Measurements from ENCODE around the gene EPHB2. TPM values are rescaled to one million over a fixed set of nuclear protein-coding genes. Genes with fewer than 3 reads are reported as not detected.

The EPHB2 gene
- total RNA-seq, 1 donor from 2014 or later: 40.3 TPM

DNA sequence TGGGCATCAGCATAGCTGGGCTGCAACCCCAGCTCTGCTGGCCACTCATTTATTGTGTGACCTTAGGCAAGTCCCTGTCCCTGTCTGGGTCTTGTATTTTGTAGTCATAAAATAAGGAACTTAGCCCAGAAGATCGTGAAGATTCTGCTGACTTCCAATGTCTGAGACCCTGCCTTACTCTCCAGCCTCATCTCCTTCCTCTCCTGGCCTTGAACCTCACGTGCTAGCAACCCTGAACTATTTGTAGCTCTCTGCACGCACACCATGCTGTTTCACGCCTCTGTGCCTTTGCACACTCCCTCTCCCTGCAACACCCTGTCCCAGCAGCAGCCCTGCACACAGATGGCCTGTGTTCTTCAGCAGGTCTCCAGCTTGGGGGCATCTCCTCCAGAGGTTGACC lies 140.9 kb downstream of the EPHB2 start:
- TF ChIP-seq, protein P1, sequence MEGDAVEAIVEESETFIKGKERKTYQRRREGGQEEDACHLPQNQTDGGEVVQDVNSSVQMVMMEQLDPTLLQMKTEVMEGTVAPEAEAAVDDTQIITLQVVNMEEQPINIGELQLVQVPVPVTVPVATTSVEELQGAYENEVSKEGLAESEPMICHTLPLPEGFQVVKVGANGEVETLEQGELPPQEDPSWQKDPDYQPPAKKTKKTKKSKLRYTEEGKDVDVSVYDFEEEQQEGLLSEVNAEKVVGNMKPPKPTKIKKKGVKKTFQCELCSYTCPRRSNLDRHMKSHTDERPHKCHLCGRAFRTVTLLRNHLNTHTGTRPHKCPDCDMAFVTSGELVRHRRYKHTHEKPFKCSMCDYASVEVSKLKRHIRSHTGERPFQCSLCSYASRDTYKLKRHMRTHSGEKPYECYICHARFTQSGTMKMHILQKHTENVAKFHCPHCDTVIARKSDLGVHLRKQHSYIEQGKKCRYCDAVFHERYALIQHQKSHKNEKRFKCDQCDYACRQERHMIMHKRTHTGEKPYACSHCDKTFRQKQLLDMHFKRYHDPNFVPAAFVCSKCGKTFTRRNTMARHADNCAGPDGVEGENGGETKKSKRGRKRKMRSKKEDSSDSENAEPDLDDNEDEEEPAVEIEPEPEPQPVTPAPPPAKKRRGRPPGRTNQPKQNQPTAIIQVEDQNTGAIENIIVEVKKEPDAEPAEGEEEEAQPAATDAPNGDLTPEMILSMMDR (conservative IDR thresholded peaks at IDR 0.05): no peak
- DNase-seq (ENCODE audit: extremely low spot score, unreplicated experiment): no peak
- Mint-ChIP-seq H3K27ac (no peak overlapping the region), H3K4me3 (no peak overlapping the region), H3K27me3 (no peaks in the 10 kb centered on the region), H3K9me3 (no peaks in the 10 kb centered on the region), H3K36me3 (peaks cover 3% of the 10 kb centered on the region), H3K4me1 (ENCODE audit: unreplicated experiment) (peaks cover 45% of the 10 kb centered on the region)

DNA sequence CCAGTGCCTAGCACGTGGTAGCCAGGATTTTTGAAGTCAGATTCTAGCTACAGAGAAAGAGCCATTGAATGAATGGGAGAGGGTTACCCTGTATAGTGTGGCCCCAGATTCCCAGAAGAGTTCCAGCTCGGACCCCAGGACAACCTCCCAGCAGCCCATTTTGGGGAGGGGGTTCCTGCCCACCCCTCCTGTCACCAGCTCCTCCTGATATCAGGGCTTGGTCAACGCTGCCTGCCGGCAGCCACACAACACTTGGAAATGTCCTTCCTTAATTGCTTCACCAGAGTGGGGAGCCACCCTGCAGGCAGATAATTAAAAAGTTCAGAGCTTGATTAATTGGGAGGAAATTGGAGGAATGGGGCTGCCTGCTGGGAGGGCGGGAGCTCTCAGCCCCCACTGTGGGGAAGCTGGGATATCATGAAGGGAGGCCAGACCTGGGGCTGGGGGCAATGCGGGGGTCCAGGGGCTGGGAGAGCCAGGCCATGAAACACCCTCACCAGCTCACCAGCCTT lies 141.6 kb downstream of the EPHB2 start:
- no peak overlapping the region for H3K27ac Mint-ChIP-seq
- TF ChIP-seq, protein P1 (conservative IDR thresholded peaks at IDR 0.05): no peak
- H3K4me3 Mint-ChIP-seq: no peak overlapping the region
- H3K27me3 Mint-ChIP-seq: no peaks in the 10 kb centered on the region
- peaks cover 38% of the 10 kb centered on the region for H3K4me1 Mint-ChIP-seq (ENCODE audit: unreplicated experiment)
- no peaks in the 10 kb centered on the region for H3K9me3 Mint-ChIP-seq
- H3K36me3 Mint-ChIP-seq: peaks cover 3% of the 10 kb centered on the region
- DNase-seq (ENCODE audit: extremely low spot score, unreplicated experiment): no peak

DNA sequence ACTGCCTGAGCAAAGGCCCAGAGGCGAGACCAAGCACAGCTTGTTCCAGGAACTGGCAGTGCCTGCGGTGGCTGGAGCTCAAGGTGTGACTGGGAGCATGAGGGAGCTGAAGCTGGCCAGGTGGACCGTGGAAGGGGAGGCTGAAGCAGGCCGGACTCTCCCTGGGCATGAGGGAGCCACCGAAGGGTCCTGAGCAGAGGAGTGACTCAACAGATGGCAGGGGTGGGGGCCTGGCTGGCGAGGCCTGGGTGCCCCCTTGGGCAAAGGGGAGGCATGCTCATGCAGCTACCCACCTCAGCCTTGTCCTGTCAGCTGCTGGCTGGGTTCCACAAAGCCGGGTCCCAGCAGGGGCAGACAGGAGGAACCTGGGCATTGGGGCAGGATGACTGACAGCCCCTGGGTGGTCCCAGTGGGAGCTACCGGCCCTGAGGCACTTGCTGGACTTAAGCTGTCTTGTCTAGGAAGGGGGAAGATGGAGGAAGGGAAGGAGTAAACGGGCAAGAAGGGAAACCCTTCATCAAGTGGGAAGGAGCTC lies 143.1 kb downstream of the EPHB2 start:
- Mint-ChIP-seq H3K36me3 (peaks cover 6% of the 10 kb centered on the region), H3K27me3 (no peaks in the 10 kb centered on the region), H3K4me3 (no peak overlapping the region), H3K4me1 (ENCODE audit: unreplicated experiment) (peaks cover 28% of the 10 kb centered on the region), H3K27ac (no peak overlapping the region), H3K9me3 (no peaks in the 10 kb centered on the region)
- DNase-seq (ENCODE audit: extremely low spot score, unreplicated experiment): no peak
- TF ChIP-seq, protein P1 (conservative IDR thresholded peaks at IDR 0.05): no peak

DNA sequence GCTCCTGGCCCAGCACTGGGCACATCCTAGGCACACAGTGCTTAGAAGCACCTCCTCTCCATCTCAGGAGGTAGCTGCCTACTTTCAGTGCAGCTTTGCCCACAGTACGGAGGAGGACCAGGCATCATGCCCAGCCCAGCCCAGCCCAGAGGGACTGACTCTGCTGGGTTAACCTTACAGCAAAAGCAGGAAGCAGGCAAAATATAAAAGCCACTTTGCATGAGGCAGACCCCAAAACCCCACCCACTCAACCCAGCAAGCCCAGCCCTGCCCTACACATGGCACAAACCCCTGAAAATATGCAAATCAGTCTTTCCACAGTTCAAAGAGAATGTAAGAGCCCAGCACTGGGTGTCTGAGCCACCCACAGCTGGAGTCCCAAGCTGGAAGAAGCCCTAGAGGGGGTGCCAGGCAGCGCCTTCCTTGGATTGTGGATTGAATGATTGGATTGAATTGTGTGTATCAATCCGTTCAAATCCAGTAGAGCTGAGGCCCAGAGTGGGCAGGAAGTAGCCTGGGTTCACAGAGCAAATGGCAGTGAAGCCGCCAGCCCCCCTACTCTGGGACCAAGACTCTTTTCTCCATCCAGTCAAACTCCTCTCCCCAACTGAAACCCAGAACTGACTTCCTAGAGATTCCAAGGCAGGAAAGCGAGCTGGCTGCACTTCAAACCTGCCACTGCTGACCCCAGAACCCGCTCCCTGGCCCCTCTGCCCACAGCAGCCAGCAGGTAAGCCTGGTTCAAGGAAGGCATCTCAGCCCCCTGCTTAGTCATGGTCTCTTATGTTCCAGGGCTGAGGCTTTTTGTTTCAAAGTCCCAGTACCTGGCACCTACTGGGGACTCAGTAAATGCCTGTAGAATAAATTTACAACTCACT lies 144.3 kb downstream of the EPHB2 start:
- Mint-ChIP-seq H3K27me3 (no peaks in the 10 kb centered on the region), H3K36me3 (peaks cover 6% of the 10 kb centered on the region), H3K9me3 (no peaks in the 10 kb centered on the region), H3K27ac (no peak overlapping the region), H3K4me1 (ENCODE audit: unreplicated experiment) (peaks cover 18% of the 10 kb centered on the region), H3K4me3 (no peak overlapping the region)
- TF ChIP-seq, protein P1 (conservative IDR thresholded peaks at IDR 0.05): no peak
- no peak for DNase-seq (ENCODE audit: extremely low spot score, unreplicated experiment)

DNA sequence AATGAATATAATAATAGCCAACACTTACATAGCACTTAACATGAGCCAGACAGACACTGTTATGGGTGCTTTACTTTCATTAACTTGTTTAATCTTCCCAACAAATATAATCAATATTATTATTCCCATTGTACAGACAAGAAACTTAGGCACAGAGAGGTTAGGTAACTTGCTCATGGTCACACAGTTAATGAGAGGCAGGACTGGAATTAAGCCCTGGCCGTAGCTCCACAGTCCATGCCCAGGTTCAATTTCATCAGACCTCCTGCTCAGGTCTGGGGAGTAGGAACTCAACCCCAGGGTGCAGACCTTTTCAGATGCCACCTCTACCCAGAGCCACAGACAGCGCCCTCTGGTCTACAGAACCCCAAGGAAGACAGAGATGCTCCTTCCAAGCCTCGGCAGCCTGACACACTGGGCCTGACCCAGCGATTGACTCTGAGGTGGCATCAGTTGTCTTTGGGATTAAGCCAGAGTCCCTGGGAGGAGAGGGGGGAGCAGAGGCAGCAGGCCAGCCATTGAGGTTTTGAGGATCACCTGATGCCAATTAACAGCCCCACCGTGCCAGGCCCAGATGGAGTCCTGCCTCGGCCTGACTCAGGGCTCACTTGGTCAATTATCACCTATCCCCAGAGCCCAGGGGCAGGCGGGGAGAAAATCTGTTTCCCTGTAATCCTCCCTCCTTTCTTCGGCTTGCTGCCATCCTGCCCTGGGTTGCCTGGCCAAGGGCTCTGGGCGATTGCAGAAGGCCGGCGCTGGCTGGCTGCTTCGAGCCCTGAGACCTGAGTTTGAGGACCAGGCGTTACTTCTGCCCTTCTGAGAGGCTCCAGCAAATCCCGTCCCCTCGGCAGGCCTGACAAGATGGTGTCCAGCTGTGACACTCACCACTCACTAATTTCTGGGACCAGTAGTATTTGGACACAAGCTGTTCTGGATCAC lies 145.3 kb downstream of the EPHB2 start:
- peaks cover 6% of the 10 kb centered on the region for H3K36me3 Mint-ChIP-seq
- H3K4me1 Mint-ChIP-seq (ENCODE audit: unreplicated experiment): peaks cover 9% of the 10 kb centered on the region
- TF ChIP-seq, protein P1 (conservative IDR thresholded peaks at IDR 0.05): no peak
- no peak overlapping the region for H3K27ac Mint-ChIP-seq
- no peak overlapping the region for H3K4me3 Mint-ChIP-seq
- no peaks in the 10 kb centered on the region for H3K27me3 Mint-ChIP-seq
- no peak for DNase-seq (ENCODE audit: extremely low spot score, unreplicated experiment)
- H3K9me3 Mint-ChIP-seq: no peaks in the 10 kb centered on the region

Data from type B pancreatic cell (in vitro differentiated cells).